Sigmoid colon (tissue), 7 donors: ENCODE results near the gene PNPLA1. TPM values are rescaled to one million over a fixed set of nuclear protein-coding genes. Genes with fewer than 3 reads are reported as not detected.
A peak's percentile ranks its signal among the peaks of the same experiment; 100 is the strongest.

Source experiments
- DNase-seq: peaks from one replicate; pipeline ENCODE4 v3.0.0-alpha.2; 2019
- H3K27ac ChIP-seq, 4 donors: fragments of 200-600 bp; sonication (generic); one replicate each; pipeline ENCODE4 v1.5.1; 2016 to 2019; ENCODE audit warnings: mild to moderate bottlenecking in 1 of 4
- H3K27me3 ChIP-seq, 3 donors: fragments of 200-600 bp; sonication (generic); one replicate each; pipeline ENCODE4 v1.5.1; 2019; ENCODE audit warnings: mild to moderate bottlenecking in 1 of 3
- H3K36me3 ChIP-seq, 4 donors: fragments of 200-600 bp; sonication (generic); one replicate each; pipeline ENCODE4 v1.5.1; 2016 to 2019
- H3K4me1 ChIP-seq, 4 donors: fragments of 200-600 bp; sonication (generic); one replicate each; pipeline ENCODE4 v1.5.1; 2017 to 2019
- H3K4me3 ChIP-seq, 4 donors: fragments of 200-600 bp; sonication (generic); one replicate each; pipeline ENCODE4 v1.5.1; 2017 to 2019; ENCODE audit warnings: mild to moderate bottlenecking in 2 of 4, moderate library complexity in 1 of 4
- H3K9me3 ChIP-seq, 4 donors: fragments of 200-600 bp in 3 of 4; sonication (generic) in 3 of 4; one replicate each; pipeline versions ENCODE4 v1.5.1 to v1.6.1; 2013 to 2019
- CTCF ChIP-seq, 4 experiments: fragments of 450-650 bp in 3 of 4; fragments of 200-600 bp in 1 of 4; IDR thresholded peaks; one replicate each; pipeline ENCODE4 v1.5.1; 2016 to 2019; ENCODE audit warnings: antibody characterized with exemption in 4 of 4, mild to moderate bottlenecking in 3 of 4, moderate library complexity in 2 of 4
- EP300 ChIP-seq, 4 donors: sonication (generic); formaldehyde crosslinking; IDR thresholded peaks; one replicate each; pipeline ENCODE4 v1.6.1; 2017; ENCODE audit warnings: antibody characterized with exemption in 4 of 4
- POLR2A ChIP-seq, 2 donors: fragments of 450-650 bp; IDR thresholded peaks; one replicate each; pipeline ENCODE4 v1.6.1; 2016; ENCODE audit warnings: antibody characterized with exemption in 2 of 2, mild to moderate bottlenecking in 2 of 2, moderate library complexity in 2 of 2
- POLR2AphosphoS5 ChIP-seq, 4 donors: sonication (generic); formaldehyde crosslinking; IDR thresholded peaks; one replicate each; pipeline ENCODE4 v1.6.1; 2017; ENCODE audit warnings: antibody characterized with exemption in 4 of 4
- WGBS, 2 donors: extraction: QIAGEN DNeasy Blood & Tissue Kit; methylation state at CpG; one replicate each; pipeline ENCODE4 v1.1.7; 2013; 5-methylcytosine and 5-hydroxymethylcytosine counted together
- intact Hi-C: fragments of 100-400 bp; cut with DNase I; formaldehyde crosslinking; loops from one replicate; pipeline ENCODE4 v1.15.1; 2023
- polyA plus RNA-seq, 3 donors: library from polyadenylated mRNA; stranded (reverse); fragments of 200-250 nt; gene quantifications; one replicate each; pipeline ENCODE4 v1.2.3, GENCODE V29; 2013
- total RNA-seq, 4 donors: library from RNA; depleted of rRNA; stranded (reverse); fragments of >200 nt; gene quantifications; one replicate each; pipeline ENCODE4 v1.1.0, GENCODE V29; 2016
- donor health status: healthy with polysubstance abuse.
- donor health status: Bipolar disorder and iron deficiency.
- donor health status: healthy.

Gene PNPLA1
- total and polyA plus RNA-seq, 7 donors = 0.20 to 0.46 TPM; not detected in 5

GRCh38 chr6:36223706-36224105 is 46.2 kb upstream of the PNPLA1 start:
- TF ChIP-seq POLR2AphosphoS5 (IDR thresholded peaks at IDR 0.05) = no peak
- TF ChIP-seq CTCF (IDR thresholded peaks at IDR 0.05) = no peak
- no peak for TF ChIP-seq EP300 (IDR thresholded peaks at IDR 0.05)
- TF ChIP-seq POLR2A (IDR thresholded peaks at IDR 0.05) = no peak
- WGBS, 2 donors = 89 to 94% methylated on average over 1 of the region's 1 CpG
- Histone ChIP-seq H3K36me3 (peaks cover 3 to 96% (median 40%) of the 10 kb centered on the region in 4 donors), H3K4me3 (no peak overlapping the region), H3K27ac (no peak overlapping the region), H3K4me1 (peaks cover 0 to 4% (median 0%) of the 10 kb centered on the region in 4 donors), H3K9me3 (no peaks in the 10 kb centered on the region), H3K27me3 (no peaks in the 10 kb centered on the region)
- no peak for DNase-seq
- intact Hi-C loops = no loop called here

- Histone ChIP-seq H3K9me3 (no peaks in the 10 kb centered on the region), H3K4me3 (no peak overlapping the region), H3K36me3 (peaks cover 11 to 96% (median 40%) of the 10 kb centered on the region in 4 donors), H3K27ac (no peak overlapping the region), H3K27me3 (no peaks in the 10 kb centered on the region), H3K4me1 (peaks cover 0 to 4% (median 0%) of the 10 kb centered on the region in 4 donors)
- intact Hi-C loops = no loop called here
- peak; percentile 40 for DNase-seq
- TF ChIP-seq POLR2A (IDR thresholded peaks at IDR 0.05) (no peak), POLR2AphosphoS5 (IDR thresholded peaks at IDR 0.05) (no peak), EP300 (IDR thresholded peaks at IDR 0.05) (no peak), CTCF (IDR thresholded peaks at IDR 0.05) (no peak)
- WGBS, 2 donors = 85 to 91% methylated on average over 5 of the region's 5 CpGs
Observed at GRCh38 chr6:36224918-36225461, 44.9 kb upstream of the PNPLA1 start.

- Histone ChIP-seq H3K27me3 (no peaks in the 10 kb centered on the region), H3K4me1 (peaks cover 0 to 4% (median 0%) of the 10 kb centered on the region in 4 donors), H3K9me3 (no peaks in the 10 kb centered on the region), H3K36me3 (peaks cover 19 to 98% (median 55%) of the 10 kb centered on the region in 4 donors), H3K4me3 (no peak overlapping the region), H3K27ac (no peak overlapping the region)
- intact Hi-C loops = no loop called here
- 55 to 84% methylated on average over 4 of the region's 4 CpGs for WGBS, 2 donors
- peak; percentile 24 for DNase-seq
- TF ChIP-seq POLR2A (IDR thresholded peaks at IDR 0.05) = no peak
- no peak for TF ChIP-seq POLR2AphosphoS5 (IDR thresholded peaks at IDR 0.05)
- TF ChIP-seq EP300 (IDR thresholded peaks at IDR 0.05) = no peak
Observed at GRCh38 chr6:36226438-36227047, 43.3 kb upstream of the PNPLA1 start.

DNA sequence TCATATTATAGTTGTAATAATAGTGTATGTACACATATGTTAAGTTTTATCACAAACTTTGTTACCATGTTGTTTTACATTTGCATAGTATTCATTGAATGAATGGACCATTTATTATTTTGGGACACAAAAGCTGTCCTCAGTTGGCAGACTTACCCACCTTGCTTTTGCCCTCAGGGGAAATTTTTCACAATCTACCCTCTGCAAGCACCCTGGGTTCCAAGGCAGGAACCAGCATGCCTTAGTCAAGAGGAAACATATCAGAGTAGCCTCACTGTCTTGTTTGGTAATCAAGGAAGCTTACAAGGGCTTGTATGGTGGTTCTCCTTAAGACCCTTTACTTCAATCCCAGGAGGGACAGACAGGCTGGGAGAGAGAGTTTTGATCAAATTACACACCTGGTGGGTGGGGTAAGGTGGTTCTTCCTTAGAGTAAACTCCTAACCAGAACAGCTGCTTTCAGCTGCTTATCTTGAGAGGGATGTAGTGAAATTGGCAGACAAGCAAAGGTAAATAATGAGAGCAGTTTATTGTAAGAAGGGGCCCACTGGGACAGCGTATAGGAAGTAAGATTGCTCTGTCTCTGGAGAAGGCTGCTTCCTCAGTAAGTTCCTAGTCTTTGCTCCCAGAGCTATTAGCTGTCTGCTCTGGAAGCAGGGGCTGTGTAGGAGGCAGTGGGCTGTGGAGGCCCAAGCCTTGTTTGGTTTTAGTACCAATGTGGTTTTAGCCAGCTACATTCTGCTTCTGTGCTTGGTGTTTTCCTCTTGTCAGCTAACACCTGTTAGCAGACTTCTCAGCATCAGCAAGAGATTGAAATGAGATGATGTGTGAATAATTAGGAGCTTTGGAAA is 42.3 kb upstream of the PNPLA1 start:
- intact Hi-C loops = no loop called here
- Histone ChIP-seq H3K9me3 (no peaks in the 10 kb centered on the region), H3K27me3 (no peaks in the 10 kb centered on the region), H3K4me1 (peaks cover 0 to 4% (median 0%) of the 10 kb centered on the region in 4 donors), H3K36me3 (peaks cover 19 to 98% (median 50%) of the 10 kb centered on the region in 4 donors), H3K4me3 (no peak overlapping the region), H3K27ac (no peak overlapping the region)
- TF ChIP-seq EP300 (IDR thresholded peaks at IDR 0.05) (no peak), POLR2A (IDR thresholded peaks at IDR 0.05) (no peak), CTCF (IDR thresholded peaks at IDR 0.05) (peak in 1 of 4 experiments; percentile 11)
- 12 to 53% methylated on average over 1 of the region's 1 CpG for WGBS, 2 donors
- DNase-seq = peak; percentile 21

- Histone ChIP-seq H3K27me3 (no peaks in the 10 kb centered on the region), H3K9me3 (no peaks in the 10 kb centered on the region), H3K27ac (no peak overlapping the region), H3K4me1 (no peaks in the 10 kb centered on the region), H3K36me3 (peaks cover 19 to 98% (median 48%) of the 10 kb centered on the region in 4 donors), H3K4me3 (no peak overlapping the region)
- DNase-seq = peak; percentile 36
- 92 to 94% methylated on average over 5 of the region's 5 CpGs for WGBS, 2 donors
- TF ChIP-seq POLR2A (IDR thresholded peaks at IDR 0.05) (no peak), EP300 (IDR thresholded peaks at IDR 0.05) (no peak), CTCF (IDR thresholded peaks at IDR 0.05) (no peak), POLR2AphosphoS5 (IDR thresholded peaks at IDR 0.05) (no peak)
- intact Hi-C loops = no loop called here
Observed at GRCh38 chr6:36229223-36229622, 40.6 kb upstream of the PNPLA1 start.
